ENCODE results near the gene KLHL17.
"Not testable (repeated sequence)": the region's sequence is repeated elsewhere in the genome, so short reads cannot be mapped to it uniquely, and the experiment has no call there.

KLHL17 gene

GRCh38 chr1:1003618-1004419, 43.4 kb downstream of the KLHL17 start:
- DNase-seq (ENCODE audit: low read depth): no peak

DNA sequence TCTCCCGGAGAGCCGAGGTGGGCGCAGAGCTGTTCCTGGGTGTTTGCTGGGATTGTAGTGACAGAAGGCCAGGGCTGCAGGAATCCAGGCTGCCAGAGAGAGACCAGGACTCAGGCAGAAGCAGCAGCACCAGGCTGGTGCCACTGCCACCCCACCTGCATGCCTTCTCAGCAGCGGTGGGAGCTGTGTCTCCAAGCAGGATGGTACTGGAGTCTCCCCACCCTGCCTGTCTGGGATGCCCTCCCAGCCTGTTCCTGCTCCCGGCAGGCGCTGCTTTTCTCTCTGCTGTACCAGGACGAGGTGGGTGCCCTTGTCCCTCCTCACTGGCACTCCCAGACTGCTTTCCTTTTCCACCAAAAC, 44.0 kb downstream of the KLHL17 start:
- DNase-seq (ENCODE audit: low read depth): no peak

DNA sequence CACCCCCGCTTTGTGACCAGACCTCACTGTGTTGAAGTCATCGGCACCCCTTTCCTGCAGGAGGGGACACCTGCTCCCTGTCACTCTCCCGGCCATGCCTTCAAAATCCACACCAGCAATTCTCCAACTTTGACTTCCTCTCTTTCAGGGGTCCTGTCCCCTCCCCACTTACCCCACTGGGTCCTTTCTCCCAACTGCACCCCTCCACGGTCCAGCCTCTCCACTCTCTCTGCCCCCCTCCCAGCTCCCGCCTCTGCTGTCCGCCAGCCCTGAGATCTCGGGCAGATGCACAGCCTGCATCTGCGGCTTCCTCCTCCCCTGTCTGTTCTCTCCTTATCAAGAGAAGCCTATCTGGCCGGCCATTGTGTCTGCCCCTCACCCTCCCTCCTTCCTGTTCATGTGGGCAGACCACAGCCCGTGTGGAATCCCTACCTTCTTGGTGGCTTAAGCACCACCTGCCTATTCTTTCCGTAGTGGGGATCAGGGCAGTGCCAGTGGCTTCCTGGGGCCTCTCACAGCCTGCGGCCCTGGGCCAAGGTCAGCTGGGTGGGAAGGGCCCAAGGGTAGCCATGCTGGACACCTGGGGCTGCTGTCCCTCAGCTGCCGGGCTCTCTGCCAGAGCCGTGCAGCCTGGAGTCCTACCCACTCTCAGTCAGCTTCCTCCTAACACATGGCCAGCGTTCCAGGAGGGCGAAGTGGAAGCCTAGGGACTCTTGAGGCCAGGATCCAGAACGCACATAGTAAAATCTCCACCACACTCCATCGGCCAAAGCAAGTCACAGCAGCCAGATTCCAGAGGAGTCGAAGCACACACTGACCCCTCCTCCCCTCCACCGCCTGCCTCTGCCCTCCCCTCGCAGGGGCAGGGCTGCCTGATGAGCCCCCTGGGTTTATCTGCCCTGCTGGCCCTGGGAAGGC, 44.7 kb downstream of the KLHL17 start:
- no peak for DNase-seq (ENCODE audit: low read depth)

DNA sequence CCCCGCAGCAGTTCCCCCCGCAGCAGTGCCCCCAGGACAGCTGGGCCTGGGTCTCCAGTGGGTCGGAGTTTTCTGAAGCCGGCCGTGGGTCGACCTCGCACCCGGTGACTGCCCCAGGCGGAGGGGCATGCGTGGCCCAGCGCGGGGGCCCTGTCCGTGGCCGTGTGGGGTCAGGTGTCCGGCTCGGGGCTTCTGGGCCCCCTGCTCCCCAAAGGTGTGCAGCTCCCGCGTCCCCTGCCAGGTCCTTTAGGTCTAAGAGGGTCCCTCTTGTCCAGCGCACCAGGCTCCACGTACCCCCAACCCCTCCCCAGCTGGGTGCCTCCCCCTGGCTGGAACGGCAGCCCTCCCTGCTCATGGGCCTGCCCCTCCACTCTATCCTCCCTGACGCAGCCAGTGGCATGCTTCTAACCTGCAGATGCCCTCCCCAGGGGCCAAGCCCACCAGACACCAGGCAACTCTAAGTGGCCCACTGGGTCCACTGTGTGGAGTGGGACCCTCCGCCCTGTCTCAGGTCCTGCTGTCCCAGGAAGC, 45.5 kb downstream of the KLHL17 start:
- DNase-seq (ENCODE audit: low read depth): no peak

- no peak for DNase-seq (ENCODE audit: low read depth)
These were observed 46.1 kb downstream of the KLHL17 start for GRCh38 chr1:1006305-1007159.

- DNase-seq (ENCODE audit: low read depth): not testable (repeated sequence)
These were observed 49.7 kb downstream of the KLHL17 start for GRCh38 chr1:1010131-1010530.

DNA sequence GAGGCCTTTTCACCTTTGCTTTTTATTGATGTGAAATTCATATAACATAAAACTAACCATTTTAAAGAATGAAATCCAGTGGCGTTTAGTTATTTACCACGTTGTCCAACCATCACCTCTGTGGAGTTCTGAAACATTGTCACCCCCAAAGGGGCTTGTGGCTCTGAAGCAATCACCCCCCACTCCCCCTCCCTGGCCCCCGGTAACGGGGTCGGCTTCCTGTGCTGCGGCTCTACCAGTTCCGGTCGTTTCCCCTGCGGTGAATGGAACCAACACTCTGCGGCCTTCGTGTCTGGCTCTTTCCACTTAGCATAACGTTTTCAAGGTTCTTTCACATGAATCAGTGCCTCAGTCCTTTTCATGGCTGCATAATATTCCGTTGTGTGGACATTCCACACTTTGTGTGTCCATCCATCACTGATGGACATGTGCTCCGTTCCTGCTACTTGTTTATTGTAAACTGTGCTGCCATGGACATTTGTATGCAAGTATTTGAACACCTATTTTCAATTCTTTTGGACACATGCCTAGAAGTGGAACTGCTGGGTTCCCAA, 51.1 kb downstream of the KLHL17 start:
- DNase-seq (ENCODE audit: low read depth): no peak

GRCh38 chr1:1012736-1013104, 52.3 kb downstream of the KLHL17 start:
- DNase-seq (ENCODE audit: low read depth): not testable (repeated sequence)

DNA sequence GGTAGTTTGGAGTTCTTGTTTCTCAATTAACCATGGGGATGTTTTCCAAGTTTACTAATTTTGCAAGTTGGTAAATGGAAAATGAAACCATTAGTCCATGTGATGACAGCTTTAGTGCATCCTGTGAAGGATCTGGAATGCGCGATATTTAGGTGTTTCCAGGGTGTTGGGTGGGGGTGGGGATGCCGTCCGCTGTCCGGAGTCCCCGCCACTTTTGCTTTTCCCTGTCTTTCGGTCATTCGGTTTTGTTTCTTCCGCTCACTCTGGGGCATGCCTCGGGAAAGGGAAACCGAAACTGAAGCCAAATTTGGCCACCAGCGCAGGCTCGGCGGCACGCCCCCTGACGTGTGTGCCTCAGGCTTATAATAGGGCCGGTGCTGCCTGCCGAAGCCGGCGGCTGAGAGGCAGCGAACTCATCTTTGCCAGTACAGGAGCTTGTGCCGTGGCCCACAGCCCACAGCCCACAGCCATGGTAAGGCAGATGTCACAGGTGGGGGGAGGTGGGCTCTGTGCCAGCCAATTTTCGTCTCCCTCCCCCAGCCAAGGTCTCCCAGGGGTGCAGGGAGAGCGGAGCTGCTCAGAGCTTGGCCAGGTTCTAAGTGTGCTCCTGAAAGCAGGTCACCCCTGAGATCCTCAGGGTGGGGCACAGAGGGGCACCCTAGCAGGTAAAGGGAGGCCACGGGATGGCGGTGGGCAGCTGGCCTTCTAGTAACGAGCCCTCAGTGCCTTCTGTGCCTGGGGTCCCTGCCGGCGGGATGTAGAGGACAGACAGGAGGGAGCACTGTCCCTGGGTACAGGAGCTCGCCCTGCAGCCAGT, 52.9 kb downstream of the KLHL17 start, which contains the start of gene ISG15:
Gene ISG15 (plus strand): TSS at position 393 of the 817 bp plus-strand sequence. CDS start 77 bp downstream, at position 470.
- peak; percentile 69 for DNase-seq (ENCODE audit: low read depth)

DNA sequence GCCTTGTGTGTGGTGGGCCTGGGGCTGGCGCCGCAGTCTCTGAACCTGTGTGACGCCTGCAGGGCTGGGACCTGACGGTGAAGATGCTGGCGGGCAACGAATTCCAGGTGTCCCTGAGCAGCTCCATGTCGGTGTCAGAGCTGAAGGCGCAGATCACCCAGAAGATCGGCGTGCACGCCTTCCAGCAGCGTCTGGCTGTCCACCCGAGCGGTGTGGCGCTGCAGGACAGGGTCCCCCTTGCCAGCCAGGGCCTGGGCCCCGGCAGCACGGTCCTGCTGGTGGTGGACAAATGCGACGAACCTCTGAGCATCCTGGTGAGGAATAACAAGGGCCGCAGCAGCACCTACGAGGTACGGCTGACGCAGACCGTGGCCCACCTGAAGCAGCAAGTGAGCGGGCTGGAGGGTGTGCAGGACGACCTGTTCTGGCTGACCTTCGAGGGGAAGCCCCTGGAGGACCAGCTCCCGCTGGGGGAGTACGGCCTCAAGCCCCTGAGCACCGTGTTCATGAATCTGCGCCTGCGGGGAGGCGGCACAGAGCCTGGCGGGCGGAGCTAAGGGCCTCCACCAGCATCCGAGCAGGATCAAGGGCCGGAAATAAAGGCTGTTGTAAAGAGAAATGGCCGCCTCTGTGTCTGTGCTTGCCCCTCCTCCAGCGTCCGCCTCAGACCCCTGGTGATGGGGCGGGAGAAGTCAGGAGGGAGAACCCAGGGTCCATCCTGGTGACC, 53.7 kb downstream of the KLHL17 start:
- no peak for DNase-seq (ENCODE audit: low read depth)

GRCh38 chr1:1014799-1015681, 54.7 kb downstream of the KLHL17 start:
- no peak for DNase-seq (ENCODE audit: low read depth)

Data from stimulated activated CD8-positive, alpha-beta memory T cell treated with anti-CD3 and anti-CD28 coated beads, Interleukin-7, amount 100 ng/mL, for 24 hours (primary cell).